K562 (cell line): ENCODE data around the gene ELOB. TPM values are rescaled to one million over a fixed set of nuclear protein-coding genes. Genes with fewer than 3 reads are reported as not detected.

ENCODE experiments used
- ATAC-seq: fragments of 200-7000 bp; cut with Tn5 transposase; 3 replicates; pipeline ENCODE4 v1.9.1; 2020; ENCODE audit warnings: moderate library complexity
- BruUV-seq: library from RNA; stranded (reverse); fragments of 400-500 nt; replicated peaks from 2 replicates; lab custom pipeline; 2021; lab: Mats Ljungman, UMichigan
- CTCF ChIA-PET: fragments of 300-600 bp; formaldehyde crosslinking; extraction: SDS; loops from one replicate; lab custom pipeline; 2021; ENCODE audit warnings: low intra/inter-chr PET ratio; lab: Yijun Ruan, JAX
- POLR2A ChIA-PET: fragments of 300-600, 350-650 bp; sonication (Branson Sonifier 250); formaldehyde crosslinking; extraction: SDS; loops from one replicate; lab custom pipeline; 2021; ENCODE audit warnings: antibody characterized with exemption, inconsistent platforms; lab: Yijun Ruan, JAX
- DNase-seq, 4 experiments: peaks; one replicate each; pipeline versions ENCODE4 v3.0.0 to v3.0.0-alpha.2; 2011 to 2018; ENCODE audit warnings: low spot score in 3 of 4, mixed read lengths in 3 of 4; ENCODE audit errors: extremely low read depth in 1 of 4
- FAIRE-seq: peaks from 2 replicates; lab custom pipeline; 2011; peaks lifted over from hg19 to GRCh38; lab: Jason Lieb, UNC
- H2AFZ ChIP-seq: 2 replicates; pipeline ENCODE4 v1.6.0; 2011; ENCODE audit warnings: low read depth, low read length, control low read depth, inconsistent platforms
- H3K27ac ChIP-seq: fragments of 200-600 bp; 3 replicates; pipeline ENCODE4 v1.8.0; 2011; ENCODE audit warnings: low read depth, mild to moderate bottlenecking, control low read depth, inconsistent platforms, low read length, moderate library complexity, mixed read lengths; ENCODE audit errors: extremely low read depth
- H3K27me3 ChIP-seq, 2 experiments: fragments of 300-600 bp in 1 of 2; 2 replicates in 1 of 2; 3 replicates in 1 of 2; pipeline versions ENCODE4 v1.6.0 to v1.8.0; 2011; ENCODE audit warnings: inconsistent platforms in 2 of 2, low read length in 2 of 2, mild to moderate bottlenecking in 1 of 2, mixed read lengths in 1 of 2, moderate library complexity in 1 of 2; ENCODE audit not compliant: control insufficient read depth in 2 of 2, insufficient read depth in 2 of 2
- H3K36me3 ChIP-seq: fragments of 300-600 bp; 3 replicates; pipeline ENCODE4 v1.8.0; 2011; ENCODE audit warnings: mild to moderate bottlenecking, low read length, inconsistent platforms; ENCODE audit not compliant: control insufficient read depth, insufficient read depth
- H3K4me1 ChIP-seq, 2 experiments: fragments of 200-600 bp in 1 of 2; replicated peaks in 1 of 2; 2 replicates in 1 of 2; 3 replicates in 1 of 2; pipeline versions ENCODE4 v1.5.1 to v1.8.0; 2011; ENCODE audit warnings: inconsistent platforms in 2 of 2, low read length in 2 of 2, mild to moderate bottlenecking in 1 of 2, mixed read lengths in 1 of 2, moderate library complexity in 1 of 2; ENCODE audit not compliant: control insufficient read depth in 2 of 2, insufficient read depth in 2 of 2
- H3K4me2 ChIP-seq: 2 replicates; pipeline ENCODE4 v1.6.1; 2011; ENCODE audit warnings: low read length, control low read depth, inconsistent platforms, mixed read lengths; ENCODE audit not compliant: insufficient read depth
- H3K4me3 ChIP-seq: fragments of 200-600 bp; sonication (generic), shearing (Covaris generic); 2 replicates; pipeline ENCODE4 v1.5.1; 2016; ENCODE audit warnings: control low read depth, inconsistent platforms
- H3K79me2 ChIP-seq: fragments of 200-600 bp; 3 replicates; pipeline ENCODE4 v1.8.0; 2011; ENCODE audit warnings: low read length, inconsistent platforms; ENCODE audit not compliant: control insufficient read depth, insufficient read depth
- H3K9ac ChIP-seq, 2 experiments: 2 replicates each; pipeline versions ENCODE4 v1.6.0 to v1.6.1; 2011; ENCODE audit warnings: low read depth in 2 of 2, low read length in 2 of 2, control low read depth in 1 of 2, inconsistent platforms in 1 of 2, mild to moderate bottlenecking in 1 of 2, mixed read lengths in 1 of 2; ENCODE audit not compliant: insufficient read depth in 1 of 2
- H3K9me1 ChIP-seq: one replicate; pipeline ENCODE4 v1.6.0; 2011; ENCODE audit warnings: inconsistent platforms, mild to moderate bottlenecking, low read length, moderate library complexity; ENCODE audit not compliant: control insufficient read depth, insufficient read depth
- H3K9me3 ChIP-seq: replicated peaks from 2 replicates; pipeline ENCODE4 v1.5.1; 2011; ENCODE audit warnings: low read depth, low read length, inconsistent platforms; ENCODE audit not compliant: control insufficient read depth, insufficient read depth
- H4K20me1 ChIP-seq: replicated peaks from 2 replicates; pipeline ENCODE4 v1.6.1; 2011; ENCODE audit warnings: low read length, inconsistent platforms, mixed read lengths; ENCODE audit not compliant: control insufficient read depth, insufficient read depth
- CHD2 ChIP-seq: IDR thresholded peaks from 2 replicates; pipeline ENCODE4 v1.6.1; 2011; ENCODE audit warnings: low read depth, low read length
- KAT8 ChIP-seq: fragments of 450-650 bp; IDR thresholded peaks from 2 replicates; pipeline ENCODE4 v1.6.1; 2016; ENCODE audit warnings: low read depth, mild to moderate bottlenecking
- NELFE ChIP-seq: IDR thresholded peaks from 2 replicates; pipeline ENCODE4 v1.6.1; 2011; ENCODE audit warnings: mild to moderate bottlenecking; ENCODE audit not compliant: insufficient read depth, insufficient read length
- POLR2G ChIP-seq: fragments of 200-400 bp; formaldehyde crosslinking; IDR thresholded peaks from 2 replicates; pipeline ENCODE4 v1.6.1; 2017; ENCODE audit warnings: low read depth, mild to moderate bottlenecking, antibody characterized with exemption, low read length, moderate library complexity
- REST ChIP-seq, 2 experiments: fragments of 450-650 bp; formaldehyde crosslinking in 1 of 2; IDR thresholded peaks; 2 replicates each; pipeline versions ENCODE4 v1.4.0 to v1.6.1; 2014 to 2020; ENCODE audit warnings: mild to moderate bottlenecking in 2 of 2, borderline replicate concordance in 1 of 2, low read depth in 1 of 2
- WGBS: fragments of 100-300 bp; shearing (Covaris generic); methylation state at CpG from one replicate; pipeline ENCODE4 v1.1.6; 2016; ENCODE audit warnings: low coverage, mixed read lengths; ENCODE audit not compliant: insufficient coverage; ENCODE audit errors: missing lambda C conversion rate; 5-methylcytosine and 5-hydroxymethylcytosine counted together
- in situ Hi-C: fragments of 300-500 bp; cut with MboI; formaldehyde crosslinking; loops from 4 replicates; pipeline ENCODE4 v1.15.0; 2018; ENCODE audit warnings: inconsistent platforms, mixed read lengths
- intact Hi-C: fragments of 100-400 bp; cut with micrococcal nuclease; formaldehyde crosslinking; loops from 2 replicates; pipeline ENCODE4 v1.14.2; 2022
- polyA plus RNA-seq, 8 experiments: library from polyadenylated mRNA; depleted of rRNA in 4 of 8; stranded (reverse) in 5 of 8; unstranded in 3 of 8; fragments of >200 nt; fragmentation: Nextera tagmentation in 2 of 8; fragmentation: Illumina TruSeq in 1 of 8; extraction: Ambion mirVana in 2 of 8; extraction: Trizol in 1 of 8; gene quantifications; 2 replicates each; pipeline versions ENCODE4 v1.2.1 to v1.2.3, GENCODE V29; 2011 to 2014; ENCODE audit warnings: inconsistent platforms in 1 of 8, missing spikeins in 1 of 8
- total RNA-seq, 7 experiments: library from RNA; depleted of rRNA in 6 of 7; stranded (reverse); fragments of >200 nt in 6 of 7; fragmentation: Illumina TruSeq in 2 of 7; extraction: Trizol in 2 of 7; gene quantifications; 2 replicates each; pipeline versions ENCODE4 v1.2.1 to v1.2.3, GENCODE V29; 2011 to 2021; ENCODE audit warnings: low replicate concordance in 1 of 7

The ELOB gene
- total and polyA plus RNA-seq, 9 of the 15 experiments (the other 6 are each of a cell fraction or from before 2014, with no cell fraction given): 63.2 to 791 (median 237) TPM

GRCh38 chr16:2825049-2825742 lies 48.1 kb upstream of the ELOB start:
- in situ Hi-C loops: no loop called here

DNA sequence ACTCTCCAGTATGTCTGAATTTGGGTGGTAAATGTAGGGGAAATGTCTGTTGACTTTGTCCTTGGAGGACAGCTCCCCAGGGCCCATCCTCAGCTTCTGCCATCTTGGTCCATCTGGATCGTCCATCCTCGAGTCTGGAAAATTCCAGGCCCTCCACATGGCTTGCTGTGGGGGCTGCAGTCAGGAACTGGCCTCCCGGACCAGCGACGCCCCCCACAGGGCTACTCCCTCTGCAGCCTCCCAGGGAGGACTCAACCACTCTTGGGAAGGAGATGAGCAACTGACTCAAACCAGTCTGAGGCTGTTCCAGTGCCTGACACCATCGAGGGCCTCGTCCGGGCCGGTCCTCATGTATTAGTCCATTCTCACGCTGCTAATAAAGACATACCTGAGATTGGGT lies 47.5 kb upstream of the ELOB start:
- no TSS peak for BruUV-seq
- Histone ChIP-seq H3K27me3 (peaks cover 22 to 41% of the 10 kb centered on the region in 2 experiments), H3K4me3 (no peak overlapping the region), H3K9ac (no peak overlapping the region), H3K4me2 (no peak overlapping the region), H3K79me2 (no peaks in the 10 kb centered on the region), H3K36me3 (peaks cover 17% of the 10 kb centered on the region; the same call in 1 of the 3 replicates)
- in situ Hi-C loops: no loop called here
- no peak for FAIRE-seq
- 31% methylated on average over 10 of the region's 10 CpGs for WGBS
- POLR2A ChIA-PET: no interaction called here
- TF ChIP-seq KAT8: no peak
- peak; percentile 43; the same call in 1 of the 2 replicates for TF ChIP-seq REST (IDR thresholded peaks at IDR 0.05; ENCODE audit: borderline replicate concordance)
- TF ChIP-seq REST (CRISPR knock-in tag; IDR thresholded peaks at IDR 0.05; ENCODE audit: low read depth): no peak
- TF ChIP-seq, all 486 proteins: peak for 1
- ATAC-seq (no peak), DNase-seq (no peak)
- H3K9me1 ChIP-seq: no peaks in the 10 kb centered on the region
- intact Hi-C loops: no loop called here
- H2AFZ ChIP-seq: no peak overlapping the region
- CTCF ChIA-PET: no interaction called here
- H3K9me3 ChIP-seq: no peaks in the 10 kb centered on the region
- peaks cover 0 to 37% of the 10 kb centered on the region in 2 experiments; a peak in 2 of 5 replicates for H3K4me1 ChIP-seq
- H4K20me1 ChIP-seq: peaks cover 10% of the 10 kb centered on the region
- H3K27ac ChIP-seq: no peak overlapping the region

More at GRCh38 chr16:2825049-2825742, 48.1 kb upstream of the ELOB start:
- TF ChIP-seq NELFE: no peak
- peak; percentile 61 for TF ChIP-seq POLR2G
- TF ChIP-seq CHD2: peak; percentile 81
- no peak overlapping the region for H2AFZ ChIP-seq
- no peak overlapping the region for H3K4me3 ChIP-seq
- ChIA-PET CTCF (no interaction called here), POLR2A (interaction anchor here (0.6 to 2.4 kb wide), 4 partner anchors 13 to 83 kb away, joined by 3 to 8 read pairs (median 4); no protein-coding TSS in a partner anchor)
- WGBS: 13% methylated on average over 26 of the region's 26 CpGs
- peaks cover 26 to 47% of the 10 kb centered on the region in 2 experiments for H3K27me3 ChIP-seq
- peaks cover 10% of the 10 kb centered on the region for H4K20me1 ChIP-seq
- H3K9me1 ChIP-seq: no peaks in the 10 kb centered on the region
- peaks cover 11% of the 10 kb centered on the region; the same call in 1 of the 3 replicates for H3K36me3 ChIP-seq
- no peak for ATAC-seq
- H3K9me3 ChIP-seq: no peaks in the 10 kb centered on the region
- no peak overlapping the region for H3K4me2 ChIP-seq
- no peak overlapping the region for H3K27ac ChIP-seq
- H3K9ac ChIP-seq: no peak overlapping the region
- intact Hi-C loops: no loop called here
- no peak for DNase-seq
- BruUV-seq: no TSS peak
- FAIRE-seq: no peak
- peaks cover 0 to 37% of the 10 kb centered on the region in 2 experiments; a peak in 2 of 5 replicates for H3K4me1 ChIP-seq
- no peaks in the 10 kb centered on the region for H3K79me2 ChIP-seq
